H1 (cell line): Measurements from ENCODE around the gene ANKS1B. TPM values are rescaled to one million over a fixed set of nuclear protein-coding genes. Genes with fewer than 3 reads are reported as not detected.

Experiments
- CTCF ChIA-PET: fragments of 300-600 bp; sonication (Branson Sonifier 250); formaldehyde crosslinking; loops from one replicate; lab custom pipeline; 2021; ENCODE audit not compliant: partially characterized antibody; lab: Charles Lee
- POLR2A ChIA-PET: fragments of 300-600 bp; sonication (Branson Sonifier 250); formaldehyde crosslinking; loops from one replicate; lab custom pipeline; 2021; ENCODE audit warnings: inconsistent platforms; ENCODE audit not compliant: partially characterized antibody; lab: Charles Lee
- DNase-seq, 2 experiments: peaks; one replicate each; pipeline versions ENCODE4 v3.0.0 to v3.0.0-alpha.2; 2010 to 2022; ENCODE audit warnings: low spot score in 2 of 2, low read depth in 1 of 2, mixed read lengths in 1 of 2
- FAIRE-seq: peaks from 2 replicates; lab custom pipeline; 2011; peaks lifted over from hg19 to GRCh38; lab: Jason Lieb, UNC
- H2AFZ ChIP-seq: 2 replicates; pipeline ENCODE4 v1.8.1; 2012; ENCODE audit warnings: low read length, inconsistent platforms
- H2AK5ac ChIP-seq: 2 replicates; pipeline ENCODE4 v1.6.1; 2013; ENCODE audit warnings: low read depth, low read length
- H2BK120ac ChIP-seq: replicated peaks from 2 replicates; pipeline ENCODE3; 2013; ENCODE audit warnings: low read depth, low read length, inconsistent platforms
- H2BK12ac ChIP-seq: 2 replicates; pipeline ENCODE4 v1.6.1; 2013; ENCODE audit warnings: low read depth, low read length
- H2BK15ac ChIP-seq: 2 replicates; pipeline ENCODE4 v1.6.1; 2013; ENCODE audit warnings: low read length
- H2BK20ac ChIP-seq: 2 replicates; pipeline ENCODE4 v1.6.1; 2013; ENCODE audit warnings: low read length
- H2BK5ac ChIP-seq: 2 replicates; pipeline ENCODE4 v1.6.1; 2013; ENCODE audit warnings: low read depth, low read length
- H3K14ac ChIP-seq: 2 replicates; pipeline ENCODE4 v1.6.1; 2013; ENCODE audit warnings: inconsistent platforms; ENCODE audit not compliant: insufficient read length
- H3K18ac ChIP-seq: 2 replicates; pipeline ENCODE4 v1.6.1; 2013; ENCODE audit warnings: low read length; ENCODE audit errors: extremely low read depth
- H3K23ac ChIP-seq: 2 replicates; pipeline ENCODE4 v1.6.1; 2013; ENCODE audit warnings: inconsistent platforms; ENCODE audit not compliant: insufficient read length
- H3K23me2 ChIP-seq: 2 replicates; pipeline ENCODE4 v1.6.1; 2013; ENCODE audit warnings: low read depth, low read length
- H3K27ac ChIP-seq: 2 replicates; pipeline ENCODE4 v1.6.1; 2011; ENCODE audit warnings: low read depth, low read length, inconsistent platforms
- H3K27me3 ChIP-seq, 4 experiments: replicated peaks in 1 of 4; 1 replicate in 1 of 4; 2 replicates in 3 of 4; pipeline versions ENCODE4 v1.6.1 to v1.8.1; 2011 to 2013; ENCODE audit warnings: low read length in 3 of 4, mild to moderate bottlenecking in 3 of 4, inconsistent platforms in 2 of 4, mixed read lengths in 2 of 4, moderate library complexity in 1 of 4; ENCODE audit not compliant: control insufficient read depth in 3 of 4, insufficient read depth in 3 of 4; ENCODE audit errors: extremely low read depth in 1 of 4
- H3K36me3 ChIP-seq, 4 experiments: 2 replicates each; pipeline versions ENCODE4 v1.6.1 to v1.8.1; 2011 to 2013; ENCODE audit warnings: mild to moderate bottlenecking in 4 of 4, low read length in 3 of 4, moderate library complexity in 2 of 4, control low read depth in 1 of 4, inconsistent platforms in 1 of 4; ENCODE audit not compliant: insufficient read depth in 4 of 4, control insufficient read depth in 2 of 4
- H3K4ac ChIP-seq: replicated peaks from 2 replicates; pipeline ENCODE3; 2013; ENCODE audit warnings: low read length, low read depth, mixed read lengths, inconsistent platforms; ENCODE audit not compliant: insufficient read length
- H3K4me1 ChIP-seq, 4 experiments: replicated peaks in 1 of 4; 1 replicate in 1 of 4; 2 replicates in 3 of 4; pipeline versions ENCODE4 v1.6.1 to v1.8.1; 2011 to 2013; ENCODE audit warnings: low read length in 3 of 4, inconsistent platforms in 2 of 4, mixed read lengths in 1 of 4; ENCODE audit not compliant: insufficient read depth in 4 of 4, control insufficient read depth in 3 of 4
- H3K4me2 ChIP-seq, 2 experiments: 2 replicates each; pipeline versions ENCODE4 v1.6.1 to v1.8.1; 2011 to 2013; ENCODE audit warnings: low read depth in 2 of 2, low read length in 2 of 2, control low read depth in 1 of 2, inconsistent platforms in 1 of 2, mild to moderate bottlenecking in 1 of 2; ENCODE audit not compliant: insufficient read depth in 1 of 2
- H3K4me3 ChIP-seq, 4 experiments: fragments of 200-600, 300-600 bp in 1 of 4; sonication (generic), shearing (Covaris generic), sonication (Bioruptor Twin) in 1 of 4; 2 replicates each; pipeline versions ENCODE4 v1.5.1 to v1.8.1; 2011 to 2016; ENCODE audit warnings: low read length in 4 of 4, low read depth in 3 of 4, control low read depth in 2 of 4, inconsistent platforms in 2 of 4, mild to moderate bottlenecking in 2 of 4, mixed read lengths in 1 of 4, moderate library complexity in 1 of 4; ENCODE audit not compliant: insufficient read depth in 2 of 4; ENCODE audit errors: extremely low read depth in 1 of 4
- H3K56ac ChIP-seq: replicated peaks from 2 replicates; pipeline ENCODE3; 2013; ENCODE audit warnings: low read depth, mild to moderate bottlenecking, mixed read lengths, low read length, inconsistent platforms; ENCODE audit not compliant: insufficient read length
- H3K79me1 ChIP-seq: 2 replicates; pipeline ENCODE4 v1.6.1; 2013; ENCODE audit warnings: low read depth, low read length, control low read depth
- H3K79me2 ChIP-seq, 2 experiments: 2 replicates each; pipeline versions ENCODE4 v1.6.1 to v1.8.1; 2012 to 2013; ENCODE audit warnings: low read length in 2 of 2, mild to moderate bottlenecking in 2 of 2, inconsistent platforms in 1 of 2; ENCODE audit not compliant: insufficient read depth in 2 of 2, control insufficient read depth in 1 of 2
- H3K9ac ChIP-seq, 4 experiments: replicated peaks in 1 of 4; 1 replicate in 1 of 4; 2 replicates in 3 of 4; pipeline versions ENCODE4 v1.6.1 to v1.8.1; 2011 to 2013; ENCODE audit warnings: low read depth in 3 of 4, low read length in 3 of 4, control low read depth in 2 of 4, mild to moderate bottlenecking in 2 of 4, moderate library complexity in 2 of 4, inconsistent platforms in 1 of 4; ENCODE audit errors: extremely low read depth in 1 of 4
- H3K9me3 ChIP-seq, 2 experiments: 2 replicates each; pipeline versions ENCODE4 v1.6.1 to v1.8.1; 2012 to 2013; ENCODE audit warnings: mild to moderate bottlenecking in 2 of 2, moderate library complexity in 2 of 2, control low read depth in 1 of 2, inconsistent platforms in 1 of 2, low read depth in 1 of 2, low read length in 1 of 2, mixed read lengths in 1 of 2; ENCODE audit not compliant: insufficient read depth in 2 of 2
- H4K20me1 ChIP-seq, 2 experiments: replicated peaks in 1 of 2; 2 replicates each; pipeline versions ENCODE3 to v1.8.1; 2011 to 2013; ENCODE audit warnings: inconsistent platforms in 2 of 2, low read length in 2 of 2, mild to moderate bottlenecking in 1 of 2; ENCODE audit not compliant: insufficient read depth in 2 of 2, control insufficient read depth in 1 of 2
- H4K5ac ChIP-seq: 2 replicates; pipeline ENCODE4 v1.6.1; 2013; ENCODE audit warnings: low read length, low read depth, mixed read lengths, inconsistent platforms; ENCODE audit not compliant: insufficient read length
- H4K8ac ChIP-seq: 2 replicates; pipeline ENCODE4 v1.8.0; 2013; ENCODE audit warnings: mild to moderate bottlenecking, moderate library complexity, low read length, inconsistent platforms; ENCODE audit not compliant: insufficient read depth; ENCODE audit errors: extremely low read depth
- H4K91ac ChIP-seq: replicated peaks from 2 replicates; pipeline ENCODE3; 2013; ENCODE audit warnings: low read length, mixed read lengths, inconsistent platforms; ENCODE audit not compliant: insufficient read length
- ATF3 ChIP-seq: IDR thresholded peaks from 2 replicates; pipeline ENCODE4 v1.6.1; 2011; ENCODE audit warnings: low read depth, mild to moderate bottlenecking, low read length; ENCODE audit not compliant: insufficient read depth
- BCL11A ChIP-seq, 2 experiments: IDR thresholded peaks; one replicate each; pipeline ENCODE4 v1.6.1; 2011; ENCODE audit warnings: low read depth in 2 of 2, low read length in 2 of 2, mild to moderate bottlenecking in 2 of 2
- CBX8 ChIP-seq: fragments of 300-800, 300-1000 bp; sonication (generic); IDR thresholded peaks from 2 replicates; pipeline ENCODE4 v1.7.1; 2016; ENCODE audit warnings: low read depth, low read length, borderline replicate concordance
- CHD1 ChIP-seq: IDR thresholded peaks from 2 replicates; pipeline ENCODE4 v1.6.1; 2012; ENCODE audit warnings: low read depth, low read length, improper control_type of control experiment
- EP300 ChIP-seq, 2 experiments: IDR thresholded peaks; 1 replicate in 1 of 2; 2 replicates in 1 of 2; pipeline ENCODE4 v1.6.1; 2011 to 2012; ENCODE audit warnings: low read depth in 2 of 2, low read length in 2 of 2, mild to moderate bottlenecking in 2 of 2, borderline replicate concordance in 1 of 2, inconsistent platforms in 1 of 2, moderate library complexity in 1 of 2
- EZH2 ChIP-seq: fragments of 200-600 bp; sonication (generic); IDR thresholded peaks from 2 replicates; pipeline ENCODE4 v1.7.1; 2012; ENCODE audit warnings: low read depth, mild to moderate bottlenecking, moderate library complexity, low read length, inconsistent platforms; ENCODE audit not compliant: severe bottlenecking
- FOSL1 ChIP-seq: IDR thresholded peaks from 2 replicates; pipeline ENCODE4 v1.6.1; 2011; ENCODE audit warnings: mild to moderate bottlenecking, low read depth, low read length, moderate library complexity; ENCODE audit not compliant: insufficient read depth
- KDM4A ChIP-seq: IDR thresholded peaks from one replicate; pipeline ENCODE4 v1.7.1; 2012; ENCODE audit warnings: low read depth, mild to moderate bottlenecking, moderate library complexity, low read length, inconsistent platforms; ENCODE audit not compliant: severe bottlenecking
- KDM5A ChIP-seq: fragments of 200-600 bp; IDR thresholded peaks from 2 replicates; pipeline ENCODE4 v1.7.1; 2012; ENCODE audit warnings: mild to moderate bottlenecking, low read length, inconsistent platforms, mixed read lengths
- PHF8 ChIP-seq: fragments of 200-600 bp; sonication (generic); conservative IDR thresholded peaks from 2 replicates; pipeline ENCODE4 v1.7.1; 2012; ENCODE audit warnings: low read depth, mild to moderate bottlenecking, inconsistent platforms, low read length, moderate library complexity
- POU5F1 ChIP-seq: IDR thresholded peaks from 2 replicates; pipeline ENCODE4 v1.6.1; 2011; ENCODE audit warnings: low read depth, mild to moderate bottlenecking, low read length, moderate library complexity
- RFX5 ChIP-seq: IDR thresholded peaks from 2 replicates; pipeline ENCODE4 v1.6.1; 2011; ENCODE audit warnings: low read depth, low read length, improper control_type of control experiment, borderline replicate concordance
- TBP ChIP-seq: IDR thresholded peaks from 2 replicates; pipeline ENCODE4 v1.6.1; 2011; ENCODE audit warnings: low read depth, low read length, improper control_type of control experiment
- TCF12 ChIP-seq: IDR thresholded peaks from 2 replicates; pipeline ENCODE4 v1.6.1; 2011; ENCODE audit warnings: low read depth, mild to moderate bottlenecking, low read length
- WGBS, 2 experiments: shearing (Covaris generic) in 1 of 2; methylation state at CpG; one replicate each; pipeline versions ENCODE4 v1.1.6 to v1.1.7; 2013 to 2015; ENCODE audit warnings: low lambda C conversion rate in 2 of 2, mixed read lengths in 2 of 2, inconsistent platforms in 1 of 2, low coverage in 1 of 2, missing lambda C conversion rate in 1 of 2; ENCODE audit not compliant: insufficient replicate concordance in 2 of 2, insufficient coverage in 1 of 2, insufficient read length in 1 of 2; ENCODE audit errors: extremely low coverage in 1 of 2, missing lambda C conversion rate in 1 of 2; 5-methylcytosine and 5-hydroxymethylcytosine counted together
- polyA plus RNA-seq, 7 experiments: library from polyadenylated mRNA; depleted of rRNA in 3 of 7; stranded (reverse) in 5 of 7; unstranded in 2 of 7; fragments of >200 nt in 5 of 7; fragments of 200-250 nt in 2 of 7; gene quantifications; 1 replicate in 5 of 7; 2 replicates in 1 of 7; 4 replicates in 1 of 7; pipeline versions ENCODE4 v1.2.1 to v1.2.3, GENCODE V29; 2011 to 2013; ENCODE audit warnings: missing spikeins in 2 of 7, mixed read lengths in 2 of 7
- total RNA-seq: library from RNA; stranded (reverse); fragmentation: NEBNext Ultra II Directional; extraction: Animal tissue kit (Norgen Biotek cat#: 25700); gene quantifications from 2 replicates; pipeline ENCODE4 v1.2.1, GENCODE V29; 2021

Gene ANKS1B
- total and polyA plus RNA-seq, 2 of the 8 experiments (the other 6 are each of a cell fraction or from before 2014, with no cell fraction given), result 2.7 to 6.1 TPM

GRCh38 chr12:98772818-98773217, 1211.9 kb downstream of the ANKS1B start:
- Histone ChIP-seq H2BK20ac (no peak overlapping the region), H3K4ac (no peak overlapping the region), H2BK15ac (no peak overlapping the region), H3K23me2 (no peaks in the 10 kb centered on the region), H4K5ac (no peak overlapping the region), H3K36me3 (no peaks in the 10 kb centered on the region; a peak in 1 of 8 replicates), H3K56ac (no peak overlapping the region), H3K4me3 (no peak overlapping the region), H3K27me3 (no peaks in the 10 kb centered on the region), H4K20me1 (no peaks in the 10 kb centered on the region), H3K9me3 (0 out of 4 replicates have a peak, but pooled peaks cover 0 to 6% of the 10 kb centered on the region in 2 experiments), H3K79me2 (no peaks in the 10 kb centered on the region), H3K4me2 (no peak overlapping the region), H2BK5ac (no peak overlapping the region), H2AK5ac (no peak overlapping the region), H2BK120ac (no peak overlapping the region), H4K91ac (no peak overlapping the region), H2BK12ac (no peak overlapping the region), H3K4me1 (no peaks in the 10 kb centered on the region), H2AFZ (no peak overlapping the region), H3K18ac (no peak overlapping the region), H3K14ac (no peak overlapping the region), H3K9ac (no peak overlapping the region), H4K8ac (no peak overlapping the region), H3K79me1 (no peaks in the 10 kb centered on the region), H3K23ac (no peak overlapping the region), H3K27ac (no peak overlapping the region)
- WGBS, 2 experiments, result 96% methylated on average over 3 of the region's 3 CpGs; no CpG with 5 or more reads in 1 of the 2 experiments
- POLR2A ChIA-PET, result interaction anchor here (0.6 kb wide), 1 partner anchor 249 kb away, joined by 3 read pairs; no protein-coding TSS in a partner anchor
- DNase-seq (no peak), FAIRE-seq (no peak)
- CTCF ChIA-PET, result interaction anchor here (1.2 to 1.3 kb wide), 2 partner anchors 8 to 167 kb away, joined by 3 to 4 read pairs; no protein-coding TSS in a partner anchor
- TF ChIP-seq KDM5A (no peak), BCL11A (IDR thresholded peaks at IDR 0.05; ENCODE audit: low read depth in 2 of 2, low read length in 2 of 2) (no peak), POU5F1 (no peak), RFX5 (no peak), KDM4A (no peak), PHF8 (no peak), EZH2 (no peak), FOSL1 (no peak), TBP (no peak), TCF12 (no peak), CBX8 (no peak), ATF3 (no peak), CHD1 (no peak), EP300 (IDR thresholded peaks at IDR 0.05; ENCODE audit: borderline replicate concordance in 1 of 2, low read depth in 2 of 2, low read length in 2 of 2) (no peak)
